ENCODE measurements around the gene GGA1. TPM values are rescaled to one million over a fixed set of nuclear protein-coding genes. Genes with fewer than 3 reads are reported as not detected.
A peak's percentile ranks its signal among the peaks of the same experiment; 100 is the strongest.

The GGA1 gene
- polyA plus RNA-seq, 1 experiment: 34.6 TPM

DNA sequence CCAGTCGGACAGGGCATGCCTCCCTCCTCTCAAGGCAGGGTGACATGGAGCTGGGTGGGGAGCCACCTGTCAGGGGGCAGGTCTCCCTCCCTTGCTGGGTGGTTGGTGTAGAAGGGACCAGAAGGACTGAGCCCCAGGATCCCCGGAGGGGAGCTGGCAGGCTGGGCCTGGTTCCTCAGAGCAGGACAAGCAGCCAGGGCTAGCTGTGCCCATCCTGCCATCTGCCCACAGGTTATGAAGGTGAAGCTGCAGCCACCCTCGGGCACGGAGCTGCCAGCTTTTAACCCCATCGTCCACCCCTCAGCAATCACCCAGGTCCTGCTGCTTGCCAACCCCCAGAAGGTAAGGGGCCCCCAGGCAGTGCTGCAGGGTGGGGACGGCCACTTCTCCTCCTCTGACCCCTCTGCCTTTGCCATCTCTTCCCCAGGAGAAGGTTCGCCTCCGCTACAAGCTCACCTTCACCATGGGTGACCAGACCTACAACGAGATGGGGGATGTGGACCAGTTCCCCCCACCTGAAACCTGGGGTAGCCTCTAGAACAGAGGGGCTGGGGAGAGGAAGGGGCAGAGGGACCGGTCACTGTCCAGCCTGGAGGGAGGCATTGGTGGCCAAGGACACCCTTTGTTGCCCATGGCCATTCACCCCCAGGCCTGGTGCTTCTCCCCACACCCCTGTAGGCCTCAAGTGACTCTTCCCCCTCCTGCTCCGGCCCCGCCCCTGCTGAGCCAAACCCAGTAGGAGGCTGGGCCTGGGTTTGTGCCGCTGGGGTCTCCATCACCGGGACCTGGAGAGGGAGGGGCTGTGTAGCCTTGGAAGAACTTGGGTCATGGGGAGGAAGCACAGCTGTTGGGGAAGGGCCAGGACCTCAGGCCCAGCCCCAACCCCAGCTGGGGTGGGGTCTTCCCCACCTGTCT is 23.8 kb downstream of the GGA1 start:
- H3K27me3 ChIP-seq (ENCODE audit: control insufficient read depth, insufficient read depth, low read length): no peaks in the 10 kb centered on the region
- TF ChIP-seq, protein P1, sequence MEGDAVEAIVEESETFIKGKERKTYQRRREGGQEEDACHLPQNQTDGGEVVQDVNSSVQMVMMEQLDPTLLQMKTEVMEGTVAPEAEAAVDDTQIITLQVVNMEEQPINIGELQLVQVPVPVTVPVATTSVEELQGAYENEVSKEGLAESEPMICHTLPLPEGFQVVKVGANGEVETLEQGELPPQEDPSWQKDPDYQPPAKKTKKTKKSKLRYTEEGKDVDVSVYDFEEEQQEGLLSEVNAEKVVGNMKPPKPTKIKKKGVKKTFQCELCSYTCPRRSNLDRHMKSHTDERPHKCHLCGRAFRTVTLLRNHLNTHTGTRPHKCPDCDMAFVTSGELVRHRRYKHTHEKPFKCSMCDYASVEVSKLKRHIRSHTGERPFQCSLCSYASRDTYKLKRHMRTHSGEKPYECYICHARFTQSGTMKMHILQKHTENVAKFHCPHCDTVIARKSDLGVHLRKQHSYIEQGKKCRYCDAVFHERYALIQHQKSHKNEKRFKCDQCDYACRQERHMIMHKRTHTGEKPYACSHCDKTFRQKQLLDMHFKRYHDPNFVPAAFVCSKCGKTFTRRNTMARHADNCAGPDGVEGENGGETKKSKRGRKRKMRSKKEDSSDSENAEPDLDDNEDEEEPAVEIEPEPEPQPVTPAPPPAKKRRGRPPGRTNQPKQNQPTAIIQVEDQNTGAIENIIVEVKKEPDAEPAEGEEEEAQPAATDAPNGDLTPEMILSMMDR (IDR thresholded peaks at IDR 0.05; ENCODE audit: insufficient read depth, low read depth, low read length): no peak
- CTCF ChIA-PET: interaction anchor here (1.0 to 6.5 kb wide), 10 partner anchors 10 to 159 kb away, joined by 3 to 79 read pairs (median 6); partner anchors contain the start of gene GGA1
- DNase-seq (ENCODE audit: low read depth): no peak
- no peak overlapping the region for H3K4me3 ChIP-seq (ENCODE audit: low read depth, low read length)
- POLR2A ChIA-PET: interaction anchor here (0.5 to 0.9 kb wide), 3 partner anchors 11 to 44 kb away, joined by 3 to 6 read pairs (median 4); no protein-coding TSS in a partner anchor
- H3K36me3 ChIP-seq (ENCODE audit: control insufficient read depth, insufficient read depth, low read length): peaks cover 10% of the 10 kb centered on the region

- POLR2A ChIA-PET: interaction anchor here (0.5 to 0.9 kb wide), 4 partner anchors 10 to 272 kb away, joined by 3 to 11 read pairs (median 5); no protein-coding TSS in a partner anchor
- TF ChIP-seq, protein P1 (IDR thresholded peaks at IDR 0.05; ENCODE audit: insufficient read depth, low read depth, low read length): no peak
- CTCF ChIA-PET: interaction anchor here (0.7 to 6.5 kb wide), 17 partner anchors 10 to 159 kb away, joined by 3 to 79 read pairs (median 4); partner anchors contain the start of genes GGA1, LGALS1 and NOL12
Observed at GRCh38 chr22:37633089-37633624, 24.5 kb downstream of the GGA1 start.

GRCh38 chr22:37633625-37634416 is 25.2 kb downstream of the GGA1 start:
- no peaks in the 10 kb centered on the region for H3K27me3 ChIP-seq (ENCODE audit: control insufficient read depth, insufficient read depth, low read length)
- H3K36me3 ChIP-seq (ENCODE audit: control insufficient read depth, insufficient read depth, low read length): peaks cover 9% of the 10 kb centered on the region
- peak; percentile 33 for DNase-seq (ENCODE audit: low read depth)
- CTCF ChIA-PET: interaction anchor here (0.7 to 6.5 kb wide), 18 partner anchors 10 to 158 kb away, joined by 3 to 79 read pairs (median 4); partner anchors contain the start of genes GGA1, LGALS1 and NOL12
- POLR2A ChIA-PET: interaction anchor here (0.6 to 0.9 kb wide), 3 partner anchors 42 to 365 kb away, joined by 4 to 18 read pairs (median 11); no protein-coding TSS in a partner anchor
- no peak overlapping the region for H3K4me3 ChIP-seq (ENCODE audit: low read depth, low read length)
- TF ChIP-seq, protein P1 (IDR thresholded peaks at IDR 0.05; ENCODE audit: insufficient read depth, low read depth, low read length): peak; percentile 48; the same call in 1 of the 2 replicates

More at GRCh38 chr22:37633089-37633624, 24.5 kb downstream of the GGA1 start:
- DNase-seq (ENCODE audit: low read depth): no peak
- Histone ChIP-seq H3K27me3 (ENCODE audit: control insufficient read depth, insufficient read depth, low read length) (no peaks in the 10 kb centered on the region), H3K4me3 (ENCODE audit: low read depth, low read length) (no peak overlapping the region), H3K36me3 (ENCODE audit: control insufficient read depth, insufficient read depth, low read length) (peaks cover 10% of the 10 kb centered on the region)

- no peak for DNase-seq (ENCODE audit: low read depth)
- Histone ChIP-seq H3K27me3 (ENCODE audit: control insufficient read depth, insufficient read depth, low read length) (no peaks in the 10 kb centered on the region), H3K36me3 (ENCODE audit: control insufficient read depth, insufficient read depth, low read length) (peaks cover 4% of the 10 kb centered on the region), H3K4me3 (ENCODE audit: low read depth, low read length) (no peak overlapping the region)
- ChIA-PET POLR2A (no interaction called here), CTCF (interaction anchor here (1.0 to 6.5 kb wide), 11 partner anchors 9 to 95 kb away, joined by 3 to 79 read pairs (median 5); partner anchors contain the start of genes GGA1, LGALS1 and NOL12)
- TF ChIP-seq, protein P1 (IDR thresholded peaks at IDR 0.05; ENCODE audit: insufficient read depth, low read depth, low read length): peak; percentile 43; the same call in 1 of the 2 replicates
Observed at GRCh38 chr22:37634417-37634924, 25.8 kb downstream of the GGA1 start.

All from BJ (cell line).